KOPT-K1 (cell line): Measurements from ENCODE around the gene DMBX1.

Source experiments
- H3K27ac ChIP-seq: fragments of 200-600 bp; sonication (generic); 2 replicates; pipeline ENCODE4 v1.5.1; 2016; ENCODE audit warnings: antibody characterized with exemption, mild to moderate bottlenecking, low read depth, low read length; ENCODE audit not compliant: poor library complexity, severe bottlenecking
- H3K36me3 ChIP-seq: fragments of 200-600 bp; sonication (generic); 2 replicates; pipeline ENCODE4 v1.5.1; 2017; ENCODE audit warnings: antibody characterized with exemption, mild to moderate bottlenecking, low read length, moderate library complexity; ENCODE audit not compliant: insufficient read depth
- H3K9me3 ChIP-seq: fragments of 200-600 bp; sonication (generic); 2 replicates; pipeline ENCODE4 v1.5.1; 2017; ENCODE audit warnings: antibody characterized with exemption, low read length, mild to moderate bottlenecking; ENCODE audit not compliant: insufficient read depth, poor library complexity, severe bottlenecking

DMBX1 gene

GRCh38 chr1:46529031-46529630, 39.5 kb downstream of the DMBX1 start:
- Histone ChIP-seq H3K27ac (no peak overlapping the region), H3K36me3 (no peaks in the 10 kb centered on the region), H3K9me3 (no peaks in the 10 kb centered on the region)

GRCh38 chr1:46530311-46530710, 40.7 kb downstream of the DMBX1 start:
- Histone ChIP-seq H3K27ac (no peak overlapping the region), H3K36me3 (no peaks in the 10 kb centered on the region), H3K9me3 (no peaks in the 10 kb centered on the region)

- H3K36me3 ChIP-seq: no peaks in the 10 kb centered on the region
- H3K9me3 ChIP-seq: no peaks in the 10 kb centered on the region
- H3K27ac ChIP-seq: no peak overlapping the region
Measured at GRCh38 chr1:46530791-46531409, 41.3 kb downstream of the DMBX1 start.

GRCh38 chr1:46532095-46532494, 42.5 kb downstream of the DMBX1 start:
- Histone ChIP-seq H3K27ac (no peak overlapping the region), H3K36me3 (no peaks in the 10 kb centered on the region), H3K9me3 (no peaks in the 10 kb centered on the region)

- Histone ChIP-seq H3K27ac (no peak overlapping the region), H3K36me3 (no peaks in the 10 kb centered on the region)
Measured at GRCh38 chr1:46532498-46533178, 43.0 kb downstream of the DMBX1 start.

GRCh38 chr1:46533179-46533864, 43.7 kb downstream of the DMBX1 start:
- no peaks in the 10 kb centered on the region for H3K9me3 ChIP-seq
- H3K36me3 ChIP-seq: no peaks in the 10 kb centered on the region
- no peak overlapping the region for H3K27ac ChIP-seq

More at GRCh38 chr1:46532498-46533178, 43.0 kb downstream of the DMBX1 start:
- no peaks in the 10 kb centered on the region for H3K9me3 ChIP-seq

- H3K27ac ChIP-seq: no peak overlapping the region
- no peaks in the 10 kb centered on the region for H3K9me3 ChIP-seq
- no peaks in the 10 kb centered on the region for H3K36me3 ChIP-seq
Measured at GRCh38 chr1:46535063-46535462, 45.4 kb downstream of the DMBX1 start.

GRCh38 chr1:46536527-46536926, 46.9 kb downstream of the DMBX1 start:
- Histone ChIP-seq H3K36me3 (no peaks in the 10 kb centered on the region), H3K9me3 (no peaks in the 10 kb centered on the region), H3K27ac (no peak overlapping the region)

GRCh38 chr1:46537651-46538050, 48.0 kb downstream of the DMBX1 start:
- Histone ChIP-seq H3K9me3 (no peaks in the 10 kb centered on the region), H3K27ac (no peak overlapping the region), H3K36me3 (no peaks in the 10 kb centered on the region)

- no peaks in the 10 kb centered on the region for H3K9me3 ChIP-seq
- no peaks in the 10 kb centered on the region for H3K36me3 ChIP-seq
- H3K27ac ChIP-seq: no peak overlapping the region
Measured at GRCh38 chr1:46538147-46538546, 48.5 kb downstream of the DMBX1 start.
